Measurements from ENCODE around the gene MARK3. TPM values are rescaled to one million over a fixed set of nuclear protein-coding genes. Genes with fewer than 3 reads are reported as not detected.
A peak's percentile ranks its signal among the peaks of the same experiment; 100 is the strongest.

The MARK3 gene
- total RNA-seq, 1 donor from 2014 or later, result 105 TPM

DNA sequence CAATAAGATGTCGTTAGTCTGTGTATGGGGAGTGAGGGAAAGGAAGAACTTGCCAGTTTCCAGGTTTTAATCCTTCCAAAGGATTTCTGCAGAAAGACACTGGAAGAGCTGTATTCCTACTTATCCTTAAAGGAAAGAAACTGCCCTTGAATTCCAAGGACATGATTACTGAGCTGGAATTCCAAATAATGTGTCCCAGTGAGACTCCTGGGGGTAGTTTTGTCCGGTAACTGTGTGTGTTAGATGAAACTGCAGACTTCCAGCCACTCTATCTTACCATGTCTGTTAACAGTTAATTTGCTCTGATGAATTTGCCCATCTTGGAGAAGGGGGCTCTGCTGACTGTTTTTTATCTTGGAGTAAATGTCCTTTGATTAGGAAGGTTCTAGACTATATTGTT lies 104.4 kb downstream of the MARK3 start:
- H3K27ac ChIP-seq, result no peak overlapping the region
- ATAC-seq (no peak), DNase-seq (no peak)
- TF ChIP-seq, protein P1, sequence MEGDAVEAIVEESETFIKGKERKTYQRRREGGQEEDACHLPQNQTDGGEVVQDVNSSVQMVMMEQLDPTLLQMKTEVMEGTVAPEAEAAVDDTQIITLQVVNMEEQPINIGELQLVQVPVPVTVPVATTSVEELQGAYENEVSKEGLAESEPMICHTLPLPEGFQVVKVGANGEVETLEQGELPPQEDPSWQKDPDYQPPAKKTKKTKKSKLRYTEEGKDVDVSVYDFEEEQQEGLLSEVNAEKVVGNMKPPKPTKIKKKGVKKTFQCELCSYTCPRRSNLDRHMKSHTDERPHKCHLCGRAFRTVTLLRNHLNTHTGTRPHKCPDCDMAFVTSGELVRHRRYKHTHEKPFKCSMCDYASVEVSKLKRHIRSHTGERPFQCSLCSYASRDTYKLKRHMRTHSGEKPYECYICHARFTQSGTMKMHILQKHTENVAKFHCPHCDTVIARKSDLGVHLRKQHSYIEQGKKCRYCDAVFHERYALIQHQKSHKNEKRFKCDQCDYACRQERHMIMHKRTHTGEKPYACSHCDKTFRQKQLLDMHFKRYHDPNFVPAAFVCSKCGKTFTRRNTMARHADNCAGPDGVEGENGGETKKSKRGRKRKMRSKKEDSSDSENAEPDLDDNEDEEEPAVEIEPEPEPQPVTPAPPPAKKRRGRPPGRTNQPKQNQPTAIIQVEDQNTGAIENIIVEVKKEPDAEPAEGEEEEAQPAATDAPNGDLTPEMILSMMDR (IDR thresholded peaks at IDR 0.05), result no peak
- no peaks in the 10 kb centered on the region for H3K4me1 ChIP-seq
- peaks cover 74% of the 10 kb centered on the region for H3K36me3 ChIP-seq
- no peaks in the 10 kb centered on the region for H3K9me3 ChIP-seq
- H3K4me3 ChIP-seq, result no peak overlapping the region
- no peaks in the 10 kb centered on the region for H3K27me3 ChIP-seq
- intact Hi-C loops (cut with DNase I), result no loop called here

DNA sequence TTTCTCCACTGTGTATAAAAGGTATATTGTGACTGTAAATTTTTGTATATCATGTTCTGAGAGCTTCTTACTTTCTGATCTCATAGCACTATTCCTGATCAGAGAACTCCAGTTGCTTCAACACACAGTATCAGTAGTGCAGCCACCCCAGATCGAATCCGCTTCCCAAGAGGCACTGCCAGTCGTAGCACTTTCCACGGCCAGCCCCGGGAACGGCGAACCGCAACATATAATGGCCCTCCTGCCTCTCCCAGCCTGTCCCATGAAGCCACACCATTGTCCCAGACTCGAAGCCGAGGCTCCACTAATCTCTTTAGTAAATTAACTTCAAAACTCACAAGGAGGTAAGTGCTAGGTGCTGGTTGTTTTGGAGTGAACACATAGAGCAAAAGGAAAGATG lies 106.5 kb downstream of the MARK3 start:
- no peaks in the 10 kb centered on the region for H3K9me3 ChIP-seq
- H3K27me3 ChIP-seq, result no peaks in the 10 kb centered on the region
- peaks cover 4% of the 10 kb centered on the region for H3K4me1 ChIP-seq
- H3K27ac ChIP-seq, result no peak overlapping the region
- TF ChIP-seq, protein P1 (IDR thresholded peaks at IDR 0.05), result no peak
- H3K4me3 ChIP-seq, result no peak overlapping the region
- ATAC-seq (no peak), DNase-seq (no peak)
- H3K36me3 ChIP-seq, result peaks cover 86% of the 10 kb centered on the region
- intact Hi-C loops (cut with DNase I), result no loop called here

DNA sequence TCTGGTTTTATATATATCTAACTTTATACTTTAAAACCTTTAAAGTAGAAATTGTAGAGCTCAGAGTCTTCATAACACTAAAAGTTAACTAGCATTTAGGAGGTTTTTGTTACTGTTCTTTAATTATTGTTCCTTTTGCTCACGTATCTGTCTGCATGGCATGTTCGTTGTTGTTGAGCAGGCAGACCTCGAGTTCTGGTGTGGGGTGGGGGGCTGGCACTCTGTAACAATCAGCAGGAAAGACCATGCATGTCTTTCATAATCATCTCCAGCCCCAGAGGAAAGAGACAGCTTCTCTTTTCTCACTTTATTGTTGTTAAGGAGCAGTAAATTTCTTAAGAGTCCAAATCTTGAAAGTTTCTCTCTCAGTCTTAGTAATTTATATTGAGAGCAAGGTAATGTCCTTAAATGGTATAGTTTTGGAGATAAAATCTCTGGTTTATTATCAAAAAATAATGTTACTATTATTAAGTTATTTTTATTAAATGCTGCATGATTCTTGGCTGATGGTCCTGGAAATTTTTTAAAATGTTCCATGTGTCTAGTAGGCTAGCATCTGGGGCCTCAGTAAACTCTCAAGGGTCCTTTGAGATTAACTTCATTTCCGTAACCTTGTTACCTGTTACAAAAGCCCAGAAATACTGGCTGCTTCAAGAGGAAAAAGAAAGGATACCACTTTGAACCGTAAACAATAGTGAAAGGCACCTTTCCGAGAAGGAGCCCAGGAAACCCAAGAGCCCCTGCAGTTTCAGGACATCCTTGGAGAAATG lies 107.1 kb downstream of the MARK3 start:
- peak; percentile 39 for ATAC-seq
- intact Hi-C loops (cut with DNase I), result no loop called here
- Histone ChIP-seq H3K4me1 (peaks cover 4% of the 10 kb centered on the region), H3K27me3 (no peaks in the 10 kb centered on the region), H3K4me3 (no peak overlapping the region), H3K36me3 (peaks cover 89% of the 10 kb centered on the region), H3K27ac (peak overlapping the region; percentile 52), H3K9me3 (no peaks in the 10 kb centered on the region)
- TF ChIP-seq, protein P1 (IDR thresholded peaks at IDR 0.05), result no peak
- DNase-seq, result no peak

DNA sequence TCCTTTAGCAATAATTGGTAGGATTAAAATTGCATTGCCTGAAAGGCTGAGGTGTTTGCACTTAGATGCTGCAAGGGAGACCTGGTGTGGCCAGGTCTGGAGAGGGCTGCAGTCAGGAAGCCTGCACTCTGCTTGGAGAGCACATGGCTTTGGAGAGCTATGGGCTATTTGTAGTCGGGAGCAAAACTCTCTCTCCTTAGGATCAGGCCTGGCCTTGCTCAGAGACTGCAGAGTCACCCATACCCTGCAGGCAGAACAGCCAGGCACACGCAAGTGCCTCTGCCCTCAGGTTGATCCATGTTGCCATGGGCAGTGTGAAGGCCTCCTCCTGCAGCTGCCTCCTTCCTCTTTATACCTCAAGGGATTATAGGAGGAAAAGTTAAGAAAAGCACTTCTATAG lies 110.6 kb downstream of the MARK3 start:
- intact Hi-C loops (cut with DNase I), result no loop called here
- TF ChIP-seq, protein P1 (IDR thresholded peaks at IDR 0.05), result no peak
- H3K4me1 ChIP-seq, result peaks cover 10% of the 10 kb centered on the region
- ATAC-seq, result peak; percentile 48
- no peaks in the 10 kb centered on the region for H3K9me3 ChIP-seq
- H3K27ac ChIP-seq, result no peak overlapping the region
- no peak for DNase-seq
- no peak overlapping the region for H3K4me3 ChIP-seq
- H3K36me3 ChIP-seq, result peaks cover 88% of the 10 kb centered on the region
- no peaks in the 10 kb centered on the region for H3K27me3 ChIP-seq

DNA sequence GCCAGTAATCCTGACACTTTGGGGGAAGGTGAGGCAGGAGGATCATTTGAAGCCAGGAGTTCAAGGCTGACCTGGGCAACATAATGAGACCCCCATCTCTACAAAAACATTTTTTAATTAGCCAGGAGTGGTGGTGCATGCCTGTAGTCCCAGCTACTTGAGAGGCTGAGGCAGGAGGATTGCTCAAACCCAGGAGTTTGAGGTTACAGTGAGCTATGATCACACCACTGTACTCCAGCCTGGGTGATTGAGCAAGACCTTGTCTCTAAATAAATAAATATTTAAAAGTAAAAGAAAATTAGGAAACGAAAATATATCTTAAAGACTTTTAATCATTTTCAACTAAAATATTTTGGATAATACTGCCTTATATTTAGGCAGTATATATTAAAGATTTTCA lies 111.6 kb downstream of the MARK3 start:
- H3K4me3 ChIP-seq, result no peak overlapping the region
- ATAC-seq (no peak), DNase-seq (no peak)
- no peaks in the 10 kb centered on the region for H3K27me3 ChIP-seq
- H3K27ac ChIP-seq, result no peak overlapping the region
- peaks cover 10% of the 10 kb centered on the region for H3K4me1 ChIP-seq
- intact Hi-C loops (cut with DNase I), result no loop called here
- TF ChIP-seq, protein P1 (IDR thresholded peaks at IDR 0.05), result no peak
- no peaks in the 10 kb centered on the region for H3K9me3 ChIP-seq
- peaks cover 88% of the 10 kb centered on the region for H3K36me3 ChIP-seq

Data from upper lobe of right lung (tissue), 1 donor.